Body of pancreas (tissue), 4 donors: ENCODE results near the gene ISCA1. TPM values are rescaled to one million over a fixed set of nuclear protein-coding genes. Genes with fewer than 3 reads are reported as not detected.

Experiments used
- ATAC-seq: fragments of 150-250 bp; one replicate; pipeline ENCODE4 v1.9.1; 2016
- DNase-seq, 4 donors: peaks; one replicate each; pipeline ENCODE4 v3.0.0-alpha.2; 2019
- H3K27ac ChIP-seq, 4 donors: fragments of 200-600 bp; sonication (generic); 1 replicate in 3 of 4; 2 replicates in 1 of 4; pipeline versions ENCODE4 v1.5.1 to v1.6.1; 2016 to 2019; ENCODE audit warnings: mild to moderate bottlenecking in 1 of 4, mixed read lengths in 1 of 4, moderate library complexity in 1 of 4
- H3K27me3 ChIP-seq, 2 donors: fragments of 200-600 bp; sonication (generic); one replicate each; pipeline ENCODE4 v1.6.0; 2016; ENCODE audit warnings: mild to moderate bottlenecking in 1 of 2
- H3K36me3 ChIP-seq, 2 donors: fragments of 200-600 bp; sonication (generic); replicated peaks in 1 of 2; 2 replicates each; pipeline ENCODE4 v1.5.1; 2016; ENCODE audit warnings: low read depth in 2 of 2; ENCODE audit not compliant: insufficient read depth in 1 of 2
- H3K4me1 ChIP-seq: fragments of 200-600 bp; sonication (generic); one replicate; pipeline ENCODE4 v1.6.0; 2016
- H3K4me3 ChIP-seq, 2 donors: fragments of 200-600 bp; sonication (generic); 1 replicate in 1 of 2; 2 replicates in 1 of 2; pipeline ENCODE4 v1.5.1; 2016 to 2019
- H3K9me3 ChIP-seq, 3 donors: fragments of 200-600 bp; sonication (generic); 1 replicate in 2 of 3; 2 replicates in 1 of 3; pipeline ENCODE4 v1.5.1; 2016
- CTCF ChIP-seq, 7 experiments: fragments of 450-650 bp in 4 of 7; fragments of 200-600 bp in 3 of 7; sonication (generic) in 3 of 7; IDR thresholded peaks; one replicate each; pipeline ENCODE4 v1.5.1; 2016 to 2019; ENCODE audit warnings: antibody characterized with exemption in 7 of 7
- POLR2A ChIP-seq, 3 donors: fragments of 450-650 bp; IDR thresholded peaks; one replicate each; pipeline ENCODE4 v1.6.1; 2016; ENCODE audit warnings: antibody characterized with exemption in 3 of 3, mild to moderate bottlenecking in 2 of 3
- WGBS, 2 donors: methylation state at CpG; one replicate each; pipeline ENCODE4 v1.1.5; 2017; 5-methylcytosine and 5-hydroxymethylcytosine counted together
- intact Hi-C: fragments of 100-400 bp; cut with DNase I; formaldehyde crosslinking; loops from one replicate; pipeline ENCODE4 v1.15.1; 2023
- total RNA-seq, 2 donors: library from RNA; depleted of rRNA; stranded (reverse); fragments of >200 nt; gene quantifications; one replicate each; pipeline ENCODE4 v1.1.0, GENCODE V29; 2016

Gene ISCA1
- 10 to 100 TPM; 19.4 to 21.0 TPM for total RNA-seq

DNA sequence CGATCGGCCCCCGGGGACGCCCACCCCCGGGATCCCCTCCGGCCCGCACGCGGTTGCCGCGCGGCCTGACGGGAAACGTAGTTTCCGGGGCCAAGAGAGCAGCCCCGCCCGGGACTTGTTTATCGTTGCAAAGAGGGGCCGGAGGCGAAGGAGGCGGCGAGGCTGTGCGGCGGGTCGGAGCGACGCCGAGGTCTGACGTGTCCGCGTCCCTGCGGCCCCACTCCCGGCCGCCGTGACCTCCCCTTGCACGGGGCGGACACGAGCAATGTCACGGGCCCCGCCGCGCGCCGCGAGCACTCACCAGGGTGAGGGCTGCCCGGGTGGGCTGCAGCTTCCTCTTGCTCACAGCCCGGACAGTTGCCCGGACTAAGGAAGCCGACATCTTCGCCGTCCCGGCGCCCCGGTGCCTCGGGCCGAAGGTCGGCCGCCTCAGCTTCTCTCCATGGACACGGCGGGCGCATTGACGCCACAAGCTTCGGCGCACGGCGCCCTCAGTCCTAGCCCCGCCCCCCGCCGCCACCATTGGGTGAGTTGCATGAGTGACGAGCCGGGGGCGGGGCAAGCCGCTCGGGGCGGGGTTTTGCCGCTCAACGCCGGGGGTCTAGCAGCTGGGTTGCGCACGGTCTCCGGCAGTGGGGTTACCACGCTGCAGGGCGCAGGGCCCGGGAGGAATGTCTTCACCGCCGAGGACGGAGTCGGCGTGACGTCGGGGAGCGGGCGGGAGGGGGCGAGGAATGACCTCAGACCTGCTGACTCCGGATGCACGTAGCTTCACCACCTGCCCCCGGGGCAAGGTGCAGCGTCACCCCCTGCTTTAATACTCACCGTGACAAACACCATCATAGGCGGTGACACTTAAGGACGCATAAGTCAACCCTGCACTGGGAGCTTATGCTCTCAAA is at the start of gene ISCA1:
ISCA1 (minus strand) TSS at position 462 of the 902 bp plus-strand sequence; CDS start at position 382, 80 bp downstream.
- ATAC-seq (peak; percentile 93), DNase-seq (peak; percentile 97 to 99 (median 97))
- Histone ChIP-seq H3K4me1 (peaks cover 34% of the 10 kb centered on the region), H3K4me3 (peak within 1 kb of the TSS; percentile 73 to 96), H3K27ac (peak within 1 kb of the TSS; percentile 79 to 98 (median 94)), H3K36me3 (no peaks in the 10 kb centered on the region), H3K9me3 (no peaks in the 10 kb centered on the region), H3K27me3 (no peaks in the 10 kb centered on the region)
- intact Hi-C loops: no loop called here
- TF ChIP-seq CTCF (IDR thresholded peaks at IDR 0.05) (no peak), POLR2A (IDR thresholded peaks at IDR 0.05) (peak; percentile 91 to 95 (median 93))
- 0% methylated on average over 5 to 84 of the region's 101 CpGs for WGBS, 2 donors

GRCh38 chr9:86330186-86330585 is 47.8 kb upstream of the ISCA1 start:
- no peak for ATAC-seq
- intact Hi-C loops: no loop called here
- 91 to 98% methylated on average over 5 of the region's 5 CpGs for WGBS, 2 donors
- Histone ChIP-seq H3K4me1 (no peaks in the 10 kb centered on the region), H3K27ac (no peak overlapping the region), H3K9me3 (no peaks in the 10 kb centered on the region), H3K4me3 (no peak overlapping the region), H3K36me3 (peaks cover 0 to 18% of the 10 kb centered on the region in 2 donors), H3K27me3 (no peaks in the 10 kb centered on the region)
- TF ChIP-seq POLR2A (IDR thresholded peaks at IDR 0.05) (no peak), CTCF (IDR thresholded peaks at IDR 0.05) (no peak)
- DNase-seq: no peak

- H3K36me3 ChIP-seq: peaks cover 0 to 20% of the 10 kb centered on the region in 2 donors
- intact Hi-C loops: no loop called here
- H3K4me1 ChIP-seq: no peaks in the 10 kb centered on the region
- TF ChIP-seq CTCF (IDR thresholded peaks at IDR 0.05): no peak
- TF ChIP-seq POLR2A (IDR thresholded peaks at IDR 0.05): no peak
- no peak overlapping the region for H3K27ac ChIP-seq
- no peaks in the 10 kb centered on the region for H3K27me3 ChIP-seq
- ATAC-seq (no peak), DNase-seq (no peak)
- H3K4me3 ChIP-seq: no peak overlapping the region
- H3K9me3 ChIP-seq: no peaks in the 10 kb centered on the region
- 90% methylated on average over 1 of the region's 1 CpG for WGBS, 2 donors
These were observed 47.3 kb upstream of the ISCA1 start for GRCh38 chr9:86329649-86330048.

DNA sequence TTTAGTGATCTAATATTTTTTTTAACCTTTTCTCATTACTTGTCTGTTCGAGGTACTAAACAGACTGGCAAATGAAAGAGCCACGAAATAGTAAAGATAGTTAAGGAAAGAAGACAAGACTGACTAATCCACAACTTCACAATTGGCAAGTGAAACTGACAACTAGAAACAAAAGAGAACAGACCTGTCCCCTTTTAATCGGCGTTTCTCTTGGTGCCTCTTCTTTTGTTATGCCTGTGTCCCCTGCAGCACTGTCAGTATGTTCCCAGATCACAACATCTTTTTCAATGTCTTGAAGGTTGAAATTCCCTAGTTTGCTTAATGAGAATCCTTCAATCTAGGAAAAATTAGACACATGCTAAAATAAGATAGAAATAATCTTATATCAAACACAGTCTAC is 45.8 kb upstream of the ISCA1 start:
- TF ChIP-seq CTCF (IDR thresholded peaks at IDR 0.05) (no peak), POLR2A (IDR thresholded peaks at IDR 0.05) (no peak)
- DNase-seq (no peak), ATAC-seq (no peak)
- WGBS, 2 donors: 60 to 69% methylated on average over 4 of the region's 4 CpGs
- intact Hi-C loops: no loop called here
- Histone ChIP-seq H3K9me3 (no peaks in the 10 kb centered on the region), H3K27me3 (no peaks in the 10 kb centered on the region), H3K27ac (no peak overlapping the region), H3K36me3 (peaks cover 0 to 26% of the 10 kb centered on the region in 2 donors), H3K4me3 (no peak overlapping the region), H3K4me1 (no peaks in the 10 kb centered on the region)
